HS-27A (cell line): ENCODE data around the gene ETFB.

Experiments used
- DNase-seq: peaks from one replicate; pipeline ENCODE4 v3.0.0-alpha.2; 2012; ENCODE audit warnings: low read depth, missing footprints

The ETFB gene

GRCh38 chr19:51295382-51296126 is 70.6 kb downstream of the ETFB start:
- no peak for DNase-seq
